GM19468 (cell line): Measurements from ENCODE around the gene KCNJ8.
"Not testable (repeated sequence)": the region's sequence is repeated elsewhere in the genome, so short reads cannot be mapped to it uniquely, and the experiment has no call there.

Source experiments
- ATAC-seq: cut with Tn5 transposase; IDR thresholded peaks from one replicate; pipeline ENCODE4 v1.9.1; 2021; ENCODE audit warnings: mild to moderate bottlenecking, moderate library complexity, moderate number of reproducible peaks; ENCODE audit not compliant: unreplicated experiment; ENCODE audit errors: extremely low read depth

The KCNJ8 gene

DNA sequence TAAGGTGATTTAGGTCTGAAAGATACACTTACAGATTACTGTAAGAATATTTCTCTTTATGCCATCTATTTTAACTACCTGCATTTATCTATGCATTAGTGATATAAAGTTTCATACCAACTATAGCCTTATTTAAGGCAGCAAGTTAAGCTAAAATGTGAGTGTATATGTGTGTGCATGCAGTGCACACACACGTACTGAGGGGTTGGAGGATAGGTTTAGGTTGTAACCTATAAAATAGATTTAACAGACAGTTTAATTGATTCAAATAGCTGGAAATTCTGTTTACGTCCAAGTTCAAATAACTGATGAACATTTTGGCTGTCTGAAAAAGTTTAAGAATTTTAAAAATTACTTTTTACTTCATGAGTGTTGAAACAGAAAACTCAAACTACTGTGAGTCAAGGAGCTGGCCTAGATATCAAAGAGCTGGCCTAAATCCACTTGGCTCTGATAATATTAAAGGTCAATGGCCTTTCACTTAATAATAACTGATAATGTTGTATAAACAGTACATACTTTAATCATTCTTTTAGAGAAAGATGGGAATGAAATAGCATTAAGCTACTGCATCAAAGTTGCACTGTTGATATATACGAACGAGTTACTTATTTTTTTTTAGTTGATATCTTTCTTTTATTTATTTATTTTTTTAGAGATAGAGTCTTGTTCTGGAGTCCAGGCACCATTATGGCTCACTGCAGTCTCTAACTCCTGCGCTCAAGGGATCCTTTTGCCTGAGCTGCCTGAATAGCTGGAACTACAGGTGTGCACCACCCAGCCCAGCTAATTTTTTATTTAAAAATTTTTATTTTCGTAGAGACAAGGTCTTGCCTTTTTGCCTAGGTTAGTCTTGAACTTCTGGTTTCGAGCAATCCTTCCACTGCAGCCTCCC, 13.8 kb upstream of the KCNJ8 start:
- ATAC-seq, result no peak

GRCh38 chr12:21786041-21786531, 11.6 kb upstream of the KCNJ8 start:
- no peak for ATAC-seq

GRCh38 chr12:21782723-21783122, 8.2 kb upstream of the KCNJ8 start:
- ATAC-seq, result not testable (repeated sequence)

GRCh38 chr12:21780786-21781185, 6.3 kb upstream of the KCNJ8 start:
- ATAC-seq, result no peak

DNA sequence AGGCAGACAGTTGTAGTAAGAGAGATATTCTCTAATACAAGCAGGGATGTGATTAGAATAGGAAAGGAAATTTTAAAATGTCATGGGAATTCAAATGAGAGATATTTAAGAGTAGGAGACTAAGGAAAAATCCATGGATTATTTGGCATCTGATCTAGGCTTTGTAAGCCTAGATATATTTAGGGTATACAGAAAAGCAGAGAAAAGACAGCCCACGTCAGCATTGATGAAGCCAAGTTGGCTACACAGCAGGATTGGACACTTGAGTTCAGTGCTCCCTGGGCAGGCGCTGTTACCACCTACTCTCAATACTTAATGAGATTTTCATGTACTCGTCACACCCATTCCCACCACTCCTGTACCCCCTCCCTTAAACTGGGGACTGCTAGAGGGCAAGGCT, 1.7 kb upstream of the KCNJ8 start:
- no peak for ATAC-seq

DNA sequence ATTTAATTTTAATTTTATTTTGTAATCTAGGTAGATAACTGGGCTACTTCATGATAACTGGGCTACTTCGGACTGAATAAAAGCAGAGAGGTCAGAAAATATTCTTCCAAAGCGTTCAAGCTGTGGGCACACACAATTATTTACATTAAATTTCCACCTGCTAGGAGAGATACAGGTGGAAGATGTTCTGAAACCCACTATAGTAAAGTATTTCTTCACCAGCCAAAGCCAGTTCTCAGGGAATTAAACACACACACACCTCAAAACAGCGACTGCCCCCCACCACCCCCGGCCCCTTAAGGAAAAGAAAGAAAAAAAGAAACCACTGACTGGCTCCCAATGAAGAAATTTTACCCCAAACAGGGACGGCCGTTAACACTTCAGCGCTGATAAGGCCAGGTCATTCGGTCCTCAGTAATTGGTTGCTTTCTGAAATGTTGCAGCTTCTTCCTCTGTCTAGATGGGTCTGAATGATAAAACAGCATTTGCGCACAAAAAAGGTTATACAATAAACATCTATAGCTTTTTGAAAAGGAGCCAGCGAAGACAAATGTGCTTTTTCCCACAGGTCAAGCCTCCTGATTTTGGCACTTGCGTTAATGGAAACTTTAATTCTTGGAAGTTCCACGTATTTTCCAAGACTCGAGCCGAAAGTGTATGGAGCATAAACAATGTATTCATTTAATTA, 771 bp upstream of the KCNJ8 start:
- no peak for ATAC-seq

- ATAC-seq, result no peak
Measured at GRCh38 chr12:21773806-21774205, 700 bp downstream of the KCNJ8 start.

DNA sequence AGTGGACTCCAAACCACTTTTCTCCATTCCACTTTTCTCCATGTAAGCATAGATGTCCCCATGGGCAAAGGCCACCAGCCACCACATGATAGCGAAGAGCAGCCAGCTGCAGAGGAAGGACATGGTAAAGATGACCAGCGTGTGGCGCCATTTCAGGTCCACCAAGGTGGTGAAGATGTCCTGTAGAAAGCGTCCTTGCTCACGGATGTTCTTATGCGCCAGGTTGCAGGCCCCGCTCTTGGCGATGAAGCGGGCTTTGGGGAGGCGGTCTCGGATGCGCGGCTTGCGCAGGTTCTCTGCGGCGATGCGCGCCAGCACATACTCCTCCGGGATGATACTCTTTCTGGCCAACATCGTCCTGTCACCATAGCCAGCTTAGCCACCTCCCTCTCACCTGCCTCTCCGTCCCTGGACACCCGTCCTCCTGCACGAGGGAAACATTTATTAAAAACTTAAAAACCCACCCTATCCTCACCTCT, 1.2 kb downstream of the KCNJ8 start:
- ATAC-seq, result no peak

- ATAC-seq, result no peak
Measured at GRCh38 chr12:21771311-21771710, 3.2 kb downstream of the KCNJ8 start.

GRCh38 chr12:21769307-21769706, 5.2 kb downstream of the KCNJ8 start:
- no peak for ATAC-seq

DNA sequence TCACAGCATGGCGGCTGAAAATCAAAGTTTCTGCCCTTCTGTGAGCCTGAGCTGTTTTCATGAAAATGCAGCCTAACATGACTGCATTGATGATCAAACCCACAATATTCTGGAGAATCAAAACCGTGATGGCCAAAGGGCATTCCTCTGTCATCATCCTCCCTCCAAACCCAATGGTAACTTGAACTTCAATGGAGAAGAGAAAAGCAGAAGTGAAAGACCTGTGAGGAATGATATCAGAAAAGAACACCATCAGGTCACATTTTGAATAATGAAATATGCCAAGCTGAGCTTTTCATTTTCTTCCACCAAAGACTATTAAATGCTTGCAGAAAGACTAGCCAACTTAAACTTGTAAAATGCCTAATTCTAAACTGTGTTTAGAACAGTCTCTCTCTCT, 8.1 kb downstream of the KCNJ8 start:
- no peak for ATAC-seq

DNA sequence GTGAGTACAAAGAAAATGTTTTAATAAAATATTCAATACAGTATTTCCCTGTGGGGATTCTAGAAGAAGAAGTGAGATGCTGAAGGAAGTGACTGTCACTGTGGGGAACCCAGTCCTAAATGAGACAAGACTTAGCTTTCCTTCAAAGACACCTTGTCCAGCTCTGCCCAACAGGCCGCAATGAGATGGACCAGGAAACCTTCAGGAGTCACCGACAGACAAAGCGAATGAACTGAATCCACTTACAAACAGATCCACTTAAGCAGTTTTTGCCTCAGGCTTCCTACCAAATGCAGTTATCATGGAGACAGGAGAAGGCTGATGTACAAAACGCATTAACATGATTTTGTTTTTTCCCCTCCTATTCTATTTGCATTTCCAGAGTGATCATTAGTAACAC, 9.6 kb downstream of the KCNJ8 start:
- ATAC-seq, result no peak

GRCh38 chr12:21764065-21764464, 10.4 kb downstream of the KCNJ8 start:
- no peak for ATAC-seq

GRCh38 chr12:21763531-21763930, 11.0 kb downstream of the KCNJ8 start:
- ATAC-seq, result no peak

- no peak for ATAC-seq
Measured at GRCh38 chr12:21759737-21760136, 14.8 kb downstream of the KCNJ8 start.

DNA sequence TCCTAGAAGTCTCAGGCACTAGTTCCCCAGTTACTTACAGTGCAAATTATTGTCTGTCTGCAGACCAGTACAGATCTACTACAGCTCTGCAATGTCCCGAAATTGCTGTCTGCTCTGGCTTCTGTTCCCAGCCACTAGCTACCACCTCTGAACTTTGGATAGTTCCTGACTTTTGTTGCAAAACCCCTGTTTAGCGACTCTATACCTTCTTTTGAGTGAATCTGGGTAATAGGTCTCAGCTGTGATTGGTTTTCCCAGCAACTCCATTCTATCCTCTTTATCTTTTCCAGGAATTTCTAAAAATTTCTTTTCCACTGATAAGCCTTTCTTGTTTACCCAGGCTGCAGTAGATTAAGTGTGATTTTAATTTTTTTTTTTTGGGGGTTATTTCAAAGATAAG, 16.8 kb downstream of the KCNJ8 start:
- ATAC-seq, result no peak

DNA sequence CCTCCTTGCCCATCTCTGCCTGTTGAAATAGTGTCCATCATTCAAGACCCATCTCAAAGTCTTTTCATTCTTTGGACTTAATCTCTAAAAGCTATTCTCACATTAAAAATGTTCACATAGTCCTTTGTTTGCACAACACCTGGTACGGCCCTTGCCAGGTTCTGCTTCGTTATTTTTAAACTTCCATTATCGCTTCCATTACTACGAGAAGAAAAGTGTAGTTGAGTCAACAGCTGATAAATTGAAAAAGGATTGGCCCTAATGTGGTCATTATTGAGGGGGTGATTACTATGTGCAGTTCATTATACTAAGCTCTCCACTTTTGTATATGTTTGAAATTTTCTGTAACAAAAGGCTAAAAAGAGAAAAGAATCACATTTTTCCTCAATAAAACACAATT, 17.8 kb downstream of the KCNJ8 start:
- ATAC-seq, result no peak

DNA sequence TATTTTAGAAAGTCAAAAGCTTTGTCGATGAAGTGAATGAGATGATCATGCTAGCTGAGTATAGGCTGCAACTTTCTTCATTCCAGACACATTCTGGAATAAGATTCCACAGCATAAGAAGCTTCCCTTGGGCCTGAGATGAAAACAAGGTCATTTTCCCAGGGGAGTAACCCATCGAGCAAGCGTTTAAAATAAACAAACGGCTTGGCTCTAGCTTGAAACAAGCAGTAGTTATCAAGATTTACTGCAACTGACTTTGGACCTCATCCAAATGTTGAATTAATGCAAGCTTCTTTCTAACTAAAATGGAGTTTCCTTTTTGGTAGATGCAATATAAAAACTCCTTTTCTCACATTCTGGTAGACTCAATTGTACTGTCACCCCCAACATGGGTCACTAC, 23.0 kb downstream of the KCNJ8 start:
- no peak for ATAC-seq

- no peak for ATAC-seq
Measured at GRCh38 chr12:21745258-21745657, 29.2 kb downstream of the KCNJ8 start.

GRCh38 chr12:21731144-21731543, 43.4 kb downstream of the KCNJ8 start:
- no peak for ATAC-seq

DNA sequence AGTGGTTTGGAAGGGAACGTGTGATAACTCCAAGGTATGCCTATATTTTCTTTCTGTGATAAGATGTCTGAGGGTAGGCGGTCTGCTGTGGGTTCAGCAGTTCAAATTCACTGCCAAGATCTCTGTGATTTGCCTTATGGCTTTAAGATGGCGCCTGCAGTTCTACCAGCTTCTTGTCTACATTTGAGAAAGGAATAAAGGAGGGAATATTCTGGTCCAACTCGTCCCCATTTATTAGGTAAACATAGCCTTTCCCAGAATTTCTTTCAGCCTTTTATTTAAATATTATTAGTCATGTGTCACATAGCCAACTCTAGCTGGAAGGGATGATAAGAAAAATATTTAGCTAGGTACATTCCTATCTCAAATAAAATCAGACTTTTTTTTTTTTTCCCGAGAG, 48.8 kb downstream of the KCNJ8 start:
- no peak for ATAC-seq
